GM03348 (cell line): ENCODE measurements around the gene DGCR2.
"Not testable (repeated sequence)": the region's sequence is repeated elsewhere in the genome, so short reads cannot be mapped to it uniquely, and the experiment has no call there.

Source experiments
- DNase-seq: peaks from one replicate; pipeline ENCODE4 v3.0.0; 2012; ENCODE audit warnings: low spot score

The DGCR2 gene

GRCh38 chr22:19059481-19060278 is 62.5 kb downstream of the DGCR2 start:
- no peak for DNase-seq

- DNase-seq, result no peak
Measured at GRCh38 chr22:19058713-19059451, 63.3 kb downstream of the DGCR2 start.

GRCh38 chr22:19057999-19058491 is 64.2 kb downstream of the DGCR2 start:
- no peak for DNase-seq

- DNase-seq, result no peak
Measured at GRCh38 chr22:19057539-19057938, 64.7 kb downstream of the DGCR2 start.

GRCh38 chr22:19056951-19057401 is 65.2 kb downstream of the DGCR2 start:
- no peak for DNase-seq

GRCh38 chr22:19055801-19056200 is 66.4 kb downstream of the DGCR2 start:
- no peak for DNase-seq

GRCh38 chr22:19052941-19053541 is 69.2 kb downstream of the DGCR2 start:
- DNase-seq, result no peak

- no peak for DNase-seq
Measured at GRCh38 chr22:19051381-19052072, 70.7 kb downstream of the DGCR2 start.

GRCh38 chr22:19050847-19051246 is 71.4 kb downstream of the DGCR2 start:
- not testable (repeated sequence) for DNase-seq

- no peak for DNase-seq
Measured at GRCh38 chr22:19050117-19050516, 72.1 kb downstream of the DGCR2 start.

- no peak for DNase-seq
Measured at GRCh38 chr22:19048531-19048930, 73.7 kb downstream of the DGCR2 start.

GRCh38 chr22:19047993-19048392 is 74.2 kb downstream of the DGCR2 start:
- DNase-seq, result no peak

GRCh38 chr22:19046719-19047609 is 75.2 kb downstream of the DGCR2 start:
- no peak for DNase-seq

- DNase-seq, result no peak
Measured at GRCh38 chr22:19046287-19046686, 75.9 kb downstream of the DGCR2 start.

- no peak for DNase-seq
Measured at GRCh38 chr22:19045094-19045493, 77.1 kb downstream of the DGCR2 start.

GRCh38 chr22:19044381-19044780 is 77.8 kb downstream of the DGCR2 start:
- no peak for DNase-seq

GRCh38 chr22:19043121-19044085 is 78.8 kb downstream of the DGCR2 start:
- peak; percentile 47 for DNase-seq

GRCh38 chr22:19042285-19043120 is 79.7 kb downstream of the DGCR2 start:
- DNase-seq, result no peak

- DNase-seq, result no peak
Measured at GRCh38 chr22:19041704-19042074, 80.5 kb downstream of the DGCR2 start.
